ENCODE measurements around the gene S100A10.

- TF ChIP-seq POLR2A (IDR thresholded peaks at IDR 0.05; ENCODE audit: low read length) (no peak), GATA1 (IDR thresholded peaks at IDR 0.05; ENCODE audit: low read depth, low read length) (no peak)
Observed at GRCh38 chr1:151978922-151979321, 14.7 kb downstream of the S100A10 start.
